DMS79 (cell line): Measurements from ENCODE around the gene LMOD3.

Source experiments
- DNase-seq: peaks from one replicate; lab custom pipeline; 2025; lab: John Stamatoyannopoulos, UW

The LMOD3 gene

DNA sequence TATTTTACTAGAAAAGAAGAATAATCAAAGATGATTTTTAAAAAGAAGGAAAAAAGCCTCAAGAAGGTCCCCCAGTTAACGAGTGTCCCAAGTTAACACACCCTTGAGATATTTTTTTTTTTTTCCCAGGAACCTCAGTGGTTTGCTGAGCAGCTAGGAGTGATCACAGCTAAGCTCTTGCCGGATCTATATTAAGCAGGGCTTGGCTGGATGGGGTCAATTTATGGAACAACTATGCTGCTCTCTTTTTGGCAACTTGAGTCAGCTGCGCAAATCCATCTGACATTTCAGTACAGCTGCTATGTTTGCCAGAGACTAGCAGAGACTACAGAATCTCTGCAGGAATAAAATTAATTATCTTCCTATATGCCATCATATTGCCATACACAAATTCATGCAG is at the start of gene LMOD3:
Gene LMOD3, minus strand, starts transcription at position 193 of the 400 bp plus-strand sequence. CDS start 209 bp downstream, outside the sequence.
- DNase-seq, result no peak

DNA sequence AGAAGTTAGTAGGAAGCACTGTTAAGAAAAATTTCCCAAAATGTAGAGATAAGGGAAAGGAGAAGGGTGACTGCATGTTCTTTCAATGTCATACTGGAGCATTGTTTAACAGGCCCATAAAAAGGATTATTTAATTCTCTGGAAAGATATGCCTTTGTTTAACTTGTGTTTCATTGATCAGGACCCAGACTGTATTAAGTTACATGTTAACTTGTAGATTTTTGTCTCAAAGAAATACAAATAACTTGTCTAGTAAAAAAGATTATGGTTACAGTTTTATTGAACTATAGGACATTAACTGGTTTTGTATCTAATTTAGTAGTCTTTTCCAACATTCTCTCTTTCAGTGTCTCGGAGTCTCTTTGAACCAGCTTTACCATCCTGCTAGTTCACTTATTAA is 49.7 kb upstream of the LMOD3 start:
- no peak for DNase-seq

DNA sequence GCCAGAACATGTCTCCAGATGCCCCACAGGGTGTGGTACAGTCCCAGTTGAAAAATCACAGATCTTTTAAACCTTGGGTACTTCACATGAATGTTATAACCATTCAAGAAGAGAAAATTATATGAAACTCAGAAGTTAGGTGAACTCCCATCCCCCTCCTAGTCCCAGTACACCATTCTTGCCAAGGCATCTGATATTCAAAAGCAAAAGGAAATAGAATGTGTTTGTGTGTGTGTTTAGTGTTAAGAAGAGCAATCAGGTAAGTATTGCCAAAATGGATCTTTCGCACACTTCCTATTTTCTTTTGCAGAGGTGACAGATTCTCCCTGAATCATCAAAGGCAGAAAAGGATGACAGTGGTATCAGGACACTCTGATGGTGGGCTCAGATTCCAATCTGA is 44.1 kb upstream of the LMOD3 start:
- no peak for DNase-seq

DNA sequence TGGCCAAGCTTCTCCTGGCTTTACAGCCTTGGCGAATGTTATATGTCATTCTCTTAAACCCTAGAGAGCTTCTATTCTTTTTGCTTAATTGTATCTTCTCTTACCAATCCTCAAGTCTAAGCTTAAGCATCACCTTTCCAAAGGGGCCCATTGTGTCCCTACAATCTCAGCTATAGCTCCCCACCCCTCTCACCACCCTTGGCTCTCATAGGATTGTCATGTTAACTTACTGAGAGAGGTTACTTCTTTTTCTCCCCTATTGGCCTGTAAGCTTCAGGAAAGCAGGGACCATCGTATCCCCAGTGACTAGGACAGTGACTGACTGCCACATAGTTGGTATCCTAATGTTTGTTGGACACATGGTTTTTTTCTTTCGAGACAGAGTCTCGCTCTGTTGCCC is 43.3 kb upstream of the LMOD3 start:
- DNase-seq, result no peak

DNA sequence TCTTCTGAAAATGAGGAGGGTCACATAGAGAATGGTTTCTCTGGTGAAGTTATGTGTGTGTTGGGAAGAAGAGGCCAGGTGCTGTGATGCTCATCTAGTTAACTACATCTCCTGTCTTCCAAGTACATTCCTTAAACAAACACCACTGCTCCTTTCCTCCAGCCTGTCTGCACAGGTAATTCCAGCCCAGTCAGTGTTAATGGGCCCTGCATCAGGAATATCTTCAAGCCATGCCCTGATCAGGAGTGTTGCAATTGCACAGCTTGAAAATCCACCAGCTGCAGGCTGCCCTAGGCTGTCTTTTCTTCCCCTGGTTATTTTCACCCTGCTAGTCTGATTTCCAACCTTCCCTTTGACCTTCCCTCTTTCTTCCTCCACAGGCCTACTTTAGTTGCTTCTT is 41.9 kb upstream of the LMOD3 start:
- DNase-seq, result no peak

DNA sequence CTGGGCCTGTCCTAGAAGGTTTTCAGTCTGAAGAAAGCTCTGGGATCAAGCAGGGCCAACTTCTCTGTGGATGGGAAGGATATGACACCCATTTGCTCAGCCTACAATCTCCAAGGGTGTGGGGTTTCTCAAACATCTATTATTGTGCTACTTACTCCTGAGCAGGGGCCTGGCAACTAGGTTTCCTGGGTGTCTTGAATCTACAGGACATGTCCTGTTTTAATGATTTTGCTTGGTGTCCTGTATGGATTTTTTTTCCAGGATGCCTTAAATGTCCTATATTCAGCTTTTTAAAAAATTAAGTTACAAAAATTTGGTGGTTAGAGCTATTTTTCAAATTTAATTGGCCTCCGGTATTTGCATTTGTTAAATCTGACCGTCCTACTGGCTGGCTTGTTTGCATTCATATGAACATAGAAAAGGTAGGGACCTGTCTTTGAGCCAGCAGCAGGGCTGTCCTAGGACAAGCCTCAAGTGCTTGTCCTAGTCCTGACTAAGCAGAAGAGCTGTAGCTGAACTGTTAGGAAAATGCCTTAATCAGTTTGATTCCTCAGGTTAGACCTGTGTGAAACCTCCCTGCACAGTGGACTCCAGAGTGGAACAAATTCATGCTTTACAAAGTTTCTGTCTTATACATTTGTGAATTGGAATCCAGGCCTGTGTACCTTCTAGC is 40.0 kb upstream of the LMOD3 start:
- no peak for DNase-seq

DNA sequence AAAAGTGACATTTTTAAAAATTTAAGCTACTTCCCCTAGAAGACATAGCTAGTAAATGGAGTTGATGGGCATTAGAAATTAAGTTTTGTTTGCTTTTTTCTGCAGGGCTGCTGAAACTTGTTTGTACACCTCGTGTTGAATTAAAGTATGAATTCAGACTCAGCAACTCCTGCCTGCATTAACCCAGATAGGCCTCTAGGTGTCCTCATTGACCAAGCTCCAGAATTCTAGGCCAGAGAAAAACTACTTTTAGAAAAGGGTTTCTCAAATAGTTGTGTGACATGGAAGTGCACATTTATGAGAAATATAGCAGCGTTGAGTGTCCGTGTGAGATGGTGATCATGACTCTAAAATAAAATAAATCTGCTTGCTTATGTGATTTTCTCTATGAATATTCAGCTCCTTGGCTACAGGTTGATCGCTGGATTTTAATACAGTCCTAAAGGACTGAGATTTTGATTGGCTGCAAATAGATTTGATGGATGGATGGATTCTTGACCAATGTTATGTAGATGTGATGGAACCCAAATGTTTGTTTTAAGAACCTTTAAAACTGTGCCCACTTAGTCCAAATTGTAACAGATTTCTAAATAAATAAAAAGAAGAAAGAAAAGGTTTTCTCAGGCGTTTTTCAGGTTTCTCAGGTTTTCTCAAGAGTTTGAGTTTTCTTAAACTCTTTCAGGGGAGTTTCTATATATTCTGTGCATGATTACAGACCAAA is 39.4 kb upstream of the LMOD3 start:
- DNase-seq, result no peak

DNA sequence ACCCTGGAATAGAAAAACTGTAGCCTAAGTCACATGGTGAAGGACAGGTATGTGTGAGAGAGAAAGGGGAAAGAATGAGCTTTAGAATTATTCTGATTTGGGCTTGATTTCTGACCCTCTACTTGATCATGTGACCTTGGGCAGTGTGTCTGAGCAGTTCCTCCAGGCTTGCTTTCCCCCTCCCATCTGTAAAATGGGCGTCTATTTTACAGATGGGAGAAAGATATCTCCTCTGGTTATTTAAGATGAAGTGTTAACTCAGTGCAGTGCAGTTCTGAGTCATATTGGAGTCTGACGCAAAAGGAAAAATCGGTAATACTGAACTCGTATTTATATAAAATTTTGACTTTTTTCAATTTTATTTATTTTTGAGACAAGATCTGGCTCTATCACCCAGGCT is 38.1 kb upstream of the LMOD3 start:
- DNase-seq, result no peak

DNA sequence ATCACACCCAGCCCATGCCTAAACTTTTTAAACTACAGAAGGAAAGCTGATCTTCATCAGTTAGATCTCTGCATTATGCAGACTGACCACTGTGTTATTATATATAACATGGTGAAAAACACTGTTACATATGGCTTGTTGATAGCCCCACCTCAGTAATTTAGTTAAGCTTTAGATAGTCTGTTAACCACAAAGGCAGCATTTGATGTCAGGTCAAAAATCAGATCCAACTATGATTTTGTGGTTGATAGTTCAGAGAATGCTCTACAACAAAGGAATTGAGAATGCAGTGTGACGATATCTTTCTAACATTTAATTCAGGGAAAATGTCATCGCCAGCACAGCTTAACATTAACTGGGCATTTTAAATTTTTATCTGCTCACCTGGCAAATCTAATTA is 37.7 kb upstream of the LMOD3 start:
- DNase-seq, result no peak

DNA sequence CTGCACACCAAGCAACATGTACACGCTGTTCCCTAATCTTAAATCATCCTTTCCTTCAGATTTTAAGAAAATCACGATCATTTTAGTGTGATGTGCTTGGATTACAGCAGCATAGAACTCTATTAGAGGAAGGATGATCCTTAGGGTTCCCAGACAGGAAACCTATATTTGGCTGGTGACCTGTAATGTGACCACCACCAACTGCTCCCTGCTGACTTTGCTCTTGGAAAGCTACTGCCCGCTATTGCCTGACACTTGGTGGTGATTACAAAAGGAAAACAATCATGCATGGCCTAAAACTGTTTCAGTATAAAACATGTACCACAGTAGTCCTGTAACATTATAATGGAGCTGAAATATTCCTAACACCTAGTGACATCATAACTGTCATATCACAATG is 27.2 kb upstream of the LMOD3 start:
- no peak for DNase-seq

DNA sequence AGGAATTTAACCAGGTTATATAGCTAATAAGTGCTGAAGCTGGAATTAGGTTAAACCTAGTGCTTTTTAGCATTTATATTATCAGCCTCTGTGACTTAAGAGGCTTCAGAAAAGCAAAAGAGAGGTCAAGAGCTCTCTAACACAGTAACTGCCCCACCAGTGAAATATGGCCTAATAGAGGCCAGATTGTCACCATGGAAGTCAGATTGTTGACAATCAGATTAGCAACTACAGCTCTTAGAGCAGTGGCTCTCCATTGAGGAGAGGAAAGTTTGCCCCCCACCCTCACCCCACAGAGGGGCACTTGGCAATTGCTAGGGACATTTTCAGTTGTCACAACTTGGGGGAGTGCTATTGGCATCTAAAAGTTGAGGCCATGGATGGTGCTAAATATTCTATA is 23.3 kb upstream of the LMOD3 start:
- no peak for DNase-seq

DNA sequence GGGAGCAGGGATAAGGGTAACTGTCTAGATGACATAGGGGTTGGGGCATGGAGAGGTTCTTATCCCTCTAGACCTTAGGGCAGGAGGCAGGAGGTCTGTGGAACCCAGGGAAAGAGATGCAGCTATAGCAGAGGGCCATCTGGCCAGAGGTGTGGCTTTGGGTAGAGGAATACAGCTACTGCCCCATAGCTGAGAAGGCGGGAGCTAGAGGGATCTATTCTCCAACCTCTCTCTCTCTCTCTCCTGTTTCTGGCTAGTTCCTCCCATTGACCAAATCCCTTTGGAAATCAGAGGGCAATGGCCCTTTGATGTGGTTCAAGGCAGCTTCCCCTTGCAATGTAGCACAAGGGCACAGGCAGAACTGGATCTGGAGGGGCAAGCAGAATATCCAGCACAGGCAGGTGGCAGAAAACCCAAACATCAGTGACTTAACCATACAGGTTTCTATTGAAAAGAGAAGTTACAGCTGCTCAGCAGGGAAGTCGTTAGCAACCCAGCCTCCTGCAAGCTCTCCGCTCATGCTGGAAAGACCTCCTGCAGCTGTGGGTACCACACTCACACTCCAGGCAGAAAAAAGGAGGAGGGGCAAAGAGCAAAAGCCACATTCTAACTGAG is 22.3 kb upstream of the LMOD3 start:
- no peak for DNase-seq

DNA sequence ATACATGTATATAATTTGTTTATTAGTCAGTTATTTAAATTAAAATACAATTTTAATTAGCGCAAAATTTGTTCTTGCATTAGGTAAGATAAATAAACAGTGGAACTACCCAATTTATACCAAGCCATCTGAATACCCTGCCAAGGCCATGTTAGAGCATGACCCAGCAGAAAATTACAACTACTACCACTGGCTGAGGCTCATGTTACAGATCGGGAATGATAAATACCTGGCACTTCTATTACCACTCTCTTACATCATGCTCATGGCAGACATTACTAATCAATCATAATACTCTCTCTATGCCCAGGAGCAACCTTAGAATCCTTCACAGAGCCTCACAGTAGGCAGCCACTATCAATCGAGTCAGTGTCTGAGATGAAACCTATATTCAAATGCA is 21.2 kb upstream of the LMOD3 start:
- no peak for DNase-seq

DNA sequence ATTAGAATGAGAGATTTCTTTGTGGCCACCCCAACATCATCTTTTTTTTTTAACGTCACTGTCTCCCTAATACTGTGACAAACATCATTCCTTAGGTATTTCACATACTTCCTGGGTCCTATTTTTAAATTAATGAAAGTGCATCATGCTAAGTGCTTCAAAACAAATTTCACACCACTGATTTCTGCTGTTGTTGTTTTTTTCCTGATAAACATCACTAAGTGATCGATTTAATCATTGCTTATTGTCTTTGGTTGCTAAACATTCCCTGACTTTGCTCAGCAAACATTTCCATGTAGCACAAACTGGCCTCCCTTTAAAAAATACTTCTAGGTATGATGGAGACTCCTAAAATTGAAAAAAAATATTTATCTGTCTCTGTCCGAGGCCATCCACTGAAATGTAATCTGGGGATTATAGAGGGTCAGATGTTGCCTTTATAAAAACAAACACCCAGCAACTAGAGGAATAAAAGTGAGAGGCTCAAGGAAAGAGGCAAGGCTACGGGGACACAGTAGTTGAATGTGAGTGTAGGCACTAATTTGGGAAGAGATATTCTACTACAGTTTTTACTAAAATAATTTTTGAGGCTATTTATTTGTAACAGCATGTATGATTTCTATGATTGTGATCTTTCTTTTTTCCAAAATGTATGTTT is 20.5 kb upstream of the LMOD3 start:
- DNase-seq, result no peak

DNA sequence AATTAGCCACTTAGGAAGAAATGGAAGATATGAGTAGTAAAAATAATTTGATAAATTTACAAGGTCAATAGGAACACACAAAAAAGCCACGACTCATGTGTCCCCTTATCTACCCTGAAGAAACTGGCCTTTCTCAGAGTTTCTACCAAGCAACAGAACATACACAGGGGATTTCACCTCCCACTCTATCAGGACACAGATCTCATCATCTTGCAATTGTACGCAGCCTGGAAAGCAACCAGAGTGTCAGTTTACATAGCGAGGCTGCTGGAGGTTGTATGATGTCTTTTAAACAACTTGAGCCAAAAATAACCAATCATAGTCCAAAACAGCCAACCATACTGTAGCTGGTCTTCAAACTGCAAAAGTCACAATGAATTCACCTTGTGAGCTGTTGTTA is 19.7 kb upstream of the LMOD3 start:
- DNase-seq, result no peak

DNA sequence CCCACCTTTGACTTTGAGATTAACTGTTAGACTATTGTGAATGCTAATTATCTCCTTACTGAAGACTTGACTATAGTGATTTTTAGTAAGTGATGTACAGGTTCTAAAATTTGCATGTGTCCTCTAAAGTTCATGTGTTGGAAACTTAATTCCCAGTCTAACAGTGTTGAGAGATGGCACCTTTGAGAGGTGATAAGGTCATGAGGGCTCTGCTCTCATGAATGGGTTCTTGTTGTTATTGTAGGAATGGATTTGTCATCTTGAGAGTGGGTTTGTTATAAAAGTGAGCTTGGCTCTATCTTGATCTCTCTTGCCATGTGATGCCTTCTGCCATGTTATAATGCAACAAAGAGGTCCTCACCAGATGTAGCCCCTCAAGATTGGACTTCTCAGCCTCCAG is 18.9 kb upstream of the LMOD3 start:
- no peak for DNase-seq

DNA sequence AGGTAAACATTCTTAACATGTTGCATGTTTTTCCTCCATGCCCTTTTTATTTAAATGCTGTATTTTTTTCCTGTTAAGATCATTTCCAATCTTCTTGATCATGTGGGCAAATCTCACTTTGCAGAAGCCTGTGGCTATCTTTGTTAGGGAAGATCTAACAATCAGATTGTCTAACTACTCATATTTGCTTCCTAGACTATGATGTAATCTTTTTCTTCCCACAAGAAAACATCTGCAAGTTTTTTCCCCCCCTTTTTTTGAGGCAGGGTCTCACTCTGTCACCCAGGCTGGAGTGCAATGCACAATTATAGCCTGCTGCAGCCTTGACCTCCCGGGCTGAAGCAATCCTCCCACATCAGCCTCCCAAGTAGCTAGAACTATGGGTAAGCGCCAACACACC is 15.0 kb upstream of the LMOD3 start:
- DNase-seq, result no peak

DNA sequence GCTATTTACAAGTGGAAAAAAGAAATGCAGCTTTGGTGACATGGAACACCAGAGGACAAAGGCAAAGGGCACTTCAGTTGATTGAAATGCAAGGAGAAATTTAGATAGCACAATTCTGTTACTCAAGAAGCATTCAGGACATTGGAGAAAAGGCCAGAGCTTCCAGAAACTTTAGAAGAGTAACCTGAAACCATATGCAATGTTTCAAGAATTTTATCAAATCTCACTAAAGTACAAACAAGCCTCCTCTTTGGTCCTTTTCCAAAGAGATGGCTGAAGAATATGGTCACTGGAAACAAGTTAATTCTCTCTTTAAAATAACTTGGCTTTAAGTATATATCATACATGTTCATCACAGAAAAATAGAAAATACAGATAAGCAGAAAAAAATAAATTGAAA is 14.6 kb upstream of the LMOD3 start:
- no peak for DNase-seq

DNA sequence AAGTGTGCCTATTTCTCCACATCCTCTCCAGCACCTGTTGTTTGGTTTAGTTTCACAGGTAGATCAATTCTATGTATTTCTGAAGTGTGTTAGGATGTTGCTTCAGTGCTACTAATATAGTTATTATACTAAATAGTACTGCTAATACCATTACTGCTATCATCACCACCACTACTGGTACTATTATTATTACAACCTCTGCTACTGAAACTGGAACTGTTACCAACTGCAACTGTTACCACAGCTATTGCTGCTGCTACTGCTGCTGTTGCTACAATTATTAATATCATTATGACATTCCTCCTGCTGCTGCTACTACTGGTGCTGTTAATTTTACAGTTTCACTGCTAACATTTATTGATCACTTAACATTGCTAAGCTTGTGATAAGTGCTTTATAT is 8.3 kb upstream of the LMOD3 start:
- no peak for DNase-seq

DNA sequence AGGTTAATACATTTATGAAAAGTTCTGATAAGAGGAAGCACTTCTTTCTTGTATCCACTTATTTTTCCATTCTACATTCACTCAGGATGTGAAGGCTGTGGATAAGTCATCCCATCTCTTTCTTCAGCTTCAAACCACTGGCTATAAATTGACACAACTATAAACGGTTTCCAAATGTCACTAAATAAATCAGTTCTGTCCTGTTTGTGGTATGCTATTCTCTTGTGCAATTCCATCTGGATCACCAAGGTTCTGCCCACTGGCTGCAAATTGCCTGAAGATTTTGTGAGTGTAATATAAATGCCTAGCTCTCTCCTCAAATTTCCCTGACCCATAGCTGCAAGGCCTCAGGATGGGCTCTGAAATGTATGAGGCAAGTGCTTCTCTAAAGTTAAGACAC is 7.1 kb upstream of the LMOD3 start:
- no peak for DNase-seq

DNA sequence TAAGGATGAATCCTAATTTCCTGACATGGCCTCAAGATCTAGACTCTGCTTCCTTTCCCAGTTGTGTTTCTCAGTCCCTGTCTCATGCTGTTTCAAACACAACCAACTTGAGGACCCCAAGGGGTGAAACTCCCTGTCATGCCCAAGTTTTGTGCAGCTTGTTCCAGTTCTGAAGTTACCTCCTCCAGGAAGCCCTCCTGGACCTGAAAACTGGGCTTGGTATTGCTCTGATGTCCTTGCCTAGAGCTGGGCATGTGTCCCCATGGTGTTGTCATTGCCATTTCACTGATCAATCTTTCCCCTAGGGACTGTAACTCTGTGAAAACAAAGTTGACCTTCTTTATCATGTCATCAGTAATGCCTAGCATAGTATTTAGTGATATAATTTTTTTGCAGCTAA is 6.1 kb upstream of the LMOD3 start:
- DNase-seq, result no peak

DNA sequence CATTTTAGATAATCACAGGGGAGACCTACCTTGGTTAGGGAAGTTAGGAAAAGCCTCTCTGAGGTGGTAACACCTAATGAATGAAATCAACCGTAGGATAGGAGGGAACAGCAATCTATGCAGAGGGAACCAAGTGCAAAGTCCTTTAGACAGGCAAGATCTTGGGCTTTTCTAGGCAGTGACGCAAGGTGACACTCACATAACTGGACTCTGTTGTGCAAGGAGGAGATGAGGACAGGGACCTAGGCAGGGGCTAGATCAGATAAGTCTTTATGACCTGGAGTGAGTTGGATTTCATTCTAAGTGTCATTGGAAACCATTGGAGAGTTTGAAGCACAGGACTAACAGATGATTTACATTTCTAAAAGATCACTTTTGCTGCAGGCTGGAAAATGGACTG is 4.6 kb upstream of the LMOD3 start:
- DNase-seq, result no peak

DNA sequence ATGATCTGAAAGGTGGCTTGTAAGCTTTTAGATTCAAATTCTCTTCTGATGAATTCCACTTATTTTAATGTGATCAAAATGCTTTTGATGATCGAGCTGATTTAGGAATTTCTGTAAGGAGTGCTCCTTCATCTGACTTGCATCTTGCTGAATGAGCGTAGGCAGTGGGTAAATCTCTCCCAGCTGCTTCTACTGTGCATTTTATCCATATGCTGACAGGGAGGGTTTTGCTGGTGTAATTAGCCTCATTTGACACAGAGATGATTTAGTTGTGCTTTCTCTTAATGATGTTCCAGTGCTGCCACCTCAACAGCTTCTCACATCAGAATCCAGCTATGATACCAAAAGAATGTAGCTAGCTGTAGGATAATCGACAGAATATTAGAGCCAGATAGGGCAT is 3.8 kb upstream of the LMOD3 start:
- DNase-seq, result no peak
